ENCODE measurements around the gene LRRC32. TPM values are rescaled to one million over a fixed set of nuclear protein-coding genes. Genes with fewer than 3 reads are reported as not detected.

The LRRC32 gene
- total RNA-seq, 4 donors from 2014 or later = 18.7 to 222 (median 68.7) TPM

DNA sequence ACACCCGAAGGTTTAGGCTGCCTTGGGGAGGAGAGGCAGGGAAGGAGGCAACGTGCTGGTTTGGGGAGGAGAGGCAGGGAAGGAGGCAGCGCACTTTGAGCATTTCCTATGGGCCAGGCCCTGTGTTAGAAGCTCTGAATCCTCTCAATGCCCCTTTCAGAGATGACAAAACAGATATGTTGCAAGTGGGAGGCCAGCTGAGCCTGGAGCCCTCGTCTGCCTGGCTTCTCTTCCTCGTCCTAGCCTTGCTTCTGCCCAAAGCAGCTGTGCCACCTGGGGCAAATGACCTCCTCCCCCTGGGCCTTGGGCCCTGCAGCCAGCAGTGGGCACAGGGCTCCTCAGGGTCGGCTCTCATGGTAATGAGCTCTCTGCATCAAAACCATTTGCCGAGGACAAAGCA, 15.3 kb upstream of the LRRC32 start:
- TF ChIP-seq, protein P1, sequence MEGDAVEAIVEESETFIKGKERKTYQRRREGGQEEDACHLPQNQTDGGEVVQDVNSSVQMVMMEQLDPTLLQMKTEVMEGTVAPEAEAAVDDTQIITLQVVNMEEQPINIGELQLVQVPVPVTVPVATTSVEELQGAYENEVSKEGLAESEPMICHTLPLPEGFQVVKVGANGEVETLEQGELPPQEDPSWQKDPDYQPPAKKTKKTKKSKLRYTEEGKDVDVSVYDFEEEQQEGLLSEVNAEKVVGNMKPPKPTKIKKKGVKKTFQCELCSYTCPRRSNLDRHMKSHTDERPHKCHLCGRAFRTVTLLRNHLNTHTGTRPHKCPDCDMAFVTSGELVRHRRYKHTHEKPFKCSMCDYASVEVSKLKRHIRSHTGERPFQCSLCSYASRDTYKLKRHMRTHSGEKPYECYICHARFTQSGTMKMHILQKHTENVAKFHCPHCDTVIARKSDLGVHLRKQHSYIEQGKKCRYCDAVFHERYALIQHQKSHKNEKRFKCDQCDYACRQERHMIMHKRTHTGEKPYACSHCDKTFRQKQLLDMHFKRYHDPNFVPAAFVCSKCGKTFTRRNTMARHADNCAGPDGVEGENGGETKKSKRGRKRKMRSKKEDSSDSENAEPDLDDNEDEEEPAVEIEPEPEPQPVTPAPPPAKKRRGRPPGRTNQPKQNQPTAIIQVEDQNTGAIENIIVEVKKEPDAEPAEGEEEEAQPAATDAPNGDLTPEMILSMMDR (IDR thresholded peaks at IDR 0.05) = no peak
- DNase-seq (ENCODE audit: low spot score) (no peak), ATAC-seq (ENCODE audit: low FRiP score) (no peak)

- TF ChIP-seq, protein P1 (IDR thresholded peaks at IDR 0.05) = no peak
- no peak for DNase-seq (ENCODE audit: low spot score)
- ATAC-seq (ENCODE audit: low FRiP score) = no peak
Observed at GRCh38 chr11:76685237-76685636, 14.7 kb upstream of the LRRC32 start.

DNA sequence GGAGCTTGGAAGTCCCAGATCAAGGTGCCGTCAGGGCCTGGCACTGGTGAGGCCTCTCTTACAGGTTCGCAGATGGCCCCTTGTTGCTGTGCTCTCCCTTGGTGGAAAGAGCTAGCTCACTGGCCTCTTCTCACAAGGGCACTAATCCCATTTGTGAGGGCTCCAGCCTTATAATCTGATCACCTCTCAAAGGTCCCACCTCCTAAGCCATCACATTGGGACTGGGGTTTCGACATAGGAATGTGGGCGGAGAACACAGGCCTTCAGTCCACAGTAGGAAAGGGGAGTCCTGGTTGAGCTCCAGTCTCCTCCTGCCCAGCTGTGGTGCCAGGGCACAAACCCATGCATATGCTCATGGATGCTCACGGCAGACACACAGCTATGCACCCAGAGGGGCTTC, 14.0 kb upstream of the LRRC32 start:
- ATAC-seq (ENCODE audit: low FRiP score) (no peak), DNase-seq (ENCODE audit: low spot score) (no peak)
- TF ChIP-seq, protein P1 (IDR thresholded peaks at IDR 0.05) = no peak

- TF ChIP-seq, protein P1 (IDR thresholded peaks at IDR 0.05) = no peak
- no peak for DNase-seq (ENCODE audit: low spot score)
- no peak for ATAC-seq (ENCODE audit: low FRiP score)
Observed at GRCh38 chr11:76683161-76684095, 12.9 kb upstream of the LRRC32 start.

- ATAC-seq (ENCODE audit: low FRiP score) = no peak
- TF ChIP-seq, protein P1 (IDR thresholded peaks at IDR 0.05) = no peak
- no peak for DNase-seq (ENCODE audit: low spot score)
Observed at GRCh38 chr11:76682684-76683083, 12.1 kb upstream of the LRRC32 start.

DNA sequence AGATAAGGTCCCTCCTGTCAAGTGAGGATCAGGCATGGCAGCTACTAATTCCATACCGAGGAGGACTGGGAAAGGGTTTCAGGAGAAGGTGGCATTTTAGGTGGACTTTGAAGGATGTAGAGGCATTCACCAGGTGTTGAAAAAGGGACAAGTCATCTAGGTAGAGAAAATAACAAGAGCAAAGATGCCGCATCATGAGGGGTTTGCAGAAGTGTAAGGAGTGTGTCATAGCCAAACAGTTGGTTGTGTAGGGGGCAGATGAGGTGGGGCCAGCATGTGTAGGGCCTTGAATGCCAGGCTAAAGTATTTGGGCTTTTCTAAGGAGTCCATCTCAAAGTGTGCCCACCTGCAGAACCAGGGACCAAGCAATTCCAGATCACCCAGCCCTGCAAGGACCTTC, 11.6 kb upstream of the LRRC32 start:
- ATAC-seq (ENCODE audit: low FRiP score) (no peak), DNase-seq (ENCODE audit: low spot score) (no peak)
- TF ChIP-seq, protein P1 (IDR thresholded peaks at IDR 0.05) = no peak
